ENCODE data around the gene A2M.

DNA sequence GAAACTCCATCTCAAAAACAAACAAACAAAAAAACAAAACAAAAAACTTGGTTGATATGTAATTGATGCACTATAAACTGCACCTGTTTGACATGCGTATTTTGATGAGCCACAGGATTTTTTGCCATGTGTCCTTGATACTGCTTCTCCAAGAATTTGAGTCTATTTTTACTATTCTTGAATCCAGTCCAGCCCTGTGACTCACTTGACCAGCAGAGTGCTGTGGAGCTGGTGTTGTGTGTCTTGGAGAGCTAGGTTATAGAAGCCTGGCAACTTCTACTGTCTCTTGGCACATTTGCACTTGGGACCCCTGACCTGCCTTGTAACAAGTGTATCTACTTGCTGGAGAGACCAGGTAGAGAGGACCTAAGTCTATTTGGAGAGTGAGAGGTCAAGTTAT is 74.4 kb downstream of the A2M start:
- TF ChIP-seq, protein P1, sequence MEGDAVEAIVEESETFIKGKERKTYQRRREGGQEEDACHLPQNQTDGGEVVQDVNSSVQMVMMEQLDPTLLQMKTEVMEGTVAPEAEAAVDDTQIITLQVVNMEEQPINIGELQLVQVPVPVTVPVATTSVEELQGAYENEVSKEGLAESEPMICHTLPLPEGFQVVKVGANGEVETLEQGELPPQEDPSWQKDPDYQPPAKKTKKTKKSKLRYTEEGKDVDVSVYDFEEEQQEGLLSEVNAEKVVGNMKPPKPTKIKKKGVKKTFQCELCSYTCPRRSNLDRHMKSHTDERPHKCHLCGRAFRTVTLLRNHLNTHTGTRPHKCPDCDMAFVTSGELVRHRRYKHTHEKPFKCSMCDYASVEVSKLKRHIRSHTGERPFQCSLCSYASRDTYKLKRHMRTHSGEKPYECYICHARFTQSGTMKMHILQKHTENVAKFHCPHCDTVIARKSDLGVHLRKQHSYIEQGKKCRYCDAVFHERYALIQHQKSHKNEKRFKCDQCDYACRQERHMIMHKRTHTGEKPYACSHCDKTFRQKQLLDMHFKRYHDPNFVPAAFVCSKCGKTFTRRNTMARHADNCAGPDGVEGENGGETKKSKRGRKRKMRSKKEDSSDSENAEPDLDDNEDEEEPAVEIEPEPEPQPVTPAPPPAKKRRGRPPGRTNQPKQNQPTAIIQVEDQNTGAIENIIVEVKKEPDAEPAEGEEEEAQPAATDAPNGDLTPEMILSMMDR (IDR thresholded peaks at IDR 0.05; ENCODE audit: low read depth, low read length): no peak
- no peak for TF ChIP-seq EZH2phosphoT487 (IDR thresholded peaks at IDR 0.05; ENCODE audit: low read depth)
